ENCODE results near the gene PRR16. TPM values are rescaled to one million over a fixed set of nuclear protein-coding genes. Genes with fewer than 3 reads are reported as not detected.

PRR16 gene
- total and polyA plus RNA-seq, 2 experiments from 2014 or later: 1.0 to 1.7 TPM

DNA sequence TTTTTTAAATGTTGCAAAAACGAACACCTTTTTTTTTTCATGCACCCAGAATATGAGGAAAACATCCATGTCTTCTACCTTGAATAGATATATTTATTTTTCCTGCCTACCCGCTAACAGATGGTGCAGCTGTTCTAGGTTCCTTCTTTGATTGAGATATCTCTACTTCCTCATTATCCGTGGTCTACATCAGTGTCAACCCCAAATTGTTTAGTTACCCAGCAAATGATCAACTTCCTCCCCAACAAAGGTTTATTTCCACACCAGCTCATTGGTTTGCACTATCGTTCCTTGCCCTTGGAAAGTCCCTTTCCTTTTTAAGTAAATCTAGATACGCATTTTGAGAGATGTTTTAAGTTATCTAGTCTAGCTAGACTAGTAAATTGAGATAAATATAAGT is 166.4 kb downstream of the PRR16 start:
- TF ChIP-seq, protein P1, sequence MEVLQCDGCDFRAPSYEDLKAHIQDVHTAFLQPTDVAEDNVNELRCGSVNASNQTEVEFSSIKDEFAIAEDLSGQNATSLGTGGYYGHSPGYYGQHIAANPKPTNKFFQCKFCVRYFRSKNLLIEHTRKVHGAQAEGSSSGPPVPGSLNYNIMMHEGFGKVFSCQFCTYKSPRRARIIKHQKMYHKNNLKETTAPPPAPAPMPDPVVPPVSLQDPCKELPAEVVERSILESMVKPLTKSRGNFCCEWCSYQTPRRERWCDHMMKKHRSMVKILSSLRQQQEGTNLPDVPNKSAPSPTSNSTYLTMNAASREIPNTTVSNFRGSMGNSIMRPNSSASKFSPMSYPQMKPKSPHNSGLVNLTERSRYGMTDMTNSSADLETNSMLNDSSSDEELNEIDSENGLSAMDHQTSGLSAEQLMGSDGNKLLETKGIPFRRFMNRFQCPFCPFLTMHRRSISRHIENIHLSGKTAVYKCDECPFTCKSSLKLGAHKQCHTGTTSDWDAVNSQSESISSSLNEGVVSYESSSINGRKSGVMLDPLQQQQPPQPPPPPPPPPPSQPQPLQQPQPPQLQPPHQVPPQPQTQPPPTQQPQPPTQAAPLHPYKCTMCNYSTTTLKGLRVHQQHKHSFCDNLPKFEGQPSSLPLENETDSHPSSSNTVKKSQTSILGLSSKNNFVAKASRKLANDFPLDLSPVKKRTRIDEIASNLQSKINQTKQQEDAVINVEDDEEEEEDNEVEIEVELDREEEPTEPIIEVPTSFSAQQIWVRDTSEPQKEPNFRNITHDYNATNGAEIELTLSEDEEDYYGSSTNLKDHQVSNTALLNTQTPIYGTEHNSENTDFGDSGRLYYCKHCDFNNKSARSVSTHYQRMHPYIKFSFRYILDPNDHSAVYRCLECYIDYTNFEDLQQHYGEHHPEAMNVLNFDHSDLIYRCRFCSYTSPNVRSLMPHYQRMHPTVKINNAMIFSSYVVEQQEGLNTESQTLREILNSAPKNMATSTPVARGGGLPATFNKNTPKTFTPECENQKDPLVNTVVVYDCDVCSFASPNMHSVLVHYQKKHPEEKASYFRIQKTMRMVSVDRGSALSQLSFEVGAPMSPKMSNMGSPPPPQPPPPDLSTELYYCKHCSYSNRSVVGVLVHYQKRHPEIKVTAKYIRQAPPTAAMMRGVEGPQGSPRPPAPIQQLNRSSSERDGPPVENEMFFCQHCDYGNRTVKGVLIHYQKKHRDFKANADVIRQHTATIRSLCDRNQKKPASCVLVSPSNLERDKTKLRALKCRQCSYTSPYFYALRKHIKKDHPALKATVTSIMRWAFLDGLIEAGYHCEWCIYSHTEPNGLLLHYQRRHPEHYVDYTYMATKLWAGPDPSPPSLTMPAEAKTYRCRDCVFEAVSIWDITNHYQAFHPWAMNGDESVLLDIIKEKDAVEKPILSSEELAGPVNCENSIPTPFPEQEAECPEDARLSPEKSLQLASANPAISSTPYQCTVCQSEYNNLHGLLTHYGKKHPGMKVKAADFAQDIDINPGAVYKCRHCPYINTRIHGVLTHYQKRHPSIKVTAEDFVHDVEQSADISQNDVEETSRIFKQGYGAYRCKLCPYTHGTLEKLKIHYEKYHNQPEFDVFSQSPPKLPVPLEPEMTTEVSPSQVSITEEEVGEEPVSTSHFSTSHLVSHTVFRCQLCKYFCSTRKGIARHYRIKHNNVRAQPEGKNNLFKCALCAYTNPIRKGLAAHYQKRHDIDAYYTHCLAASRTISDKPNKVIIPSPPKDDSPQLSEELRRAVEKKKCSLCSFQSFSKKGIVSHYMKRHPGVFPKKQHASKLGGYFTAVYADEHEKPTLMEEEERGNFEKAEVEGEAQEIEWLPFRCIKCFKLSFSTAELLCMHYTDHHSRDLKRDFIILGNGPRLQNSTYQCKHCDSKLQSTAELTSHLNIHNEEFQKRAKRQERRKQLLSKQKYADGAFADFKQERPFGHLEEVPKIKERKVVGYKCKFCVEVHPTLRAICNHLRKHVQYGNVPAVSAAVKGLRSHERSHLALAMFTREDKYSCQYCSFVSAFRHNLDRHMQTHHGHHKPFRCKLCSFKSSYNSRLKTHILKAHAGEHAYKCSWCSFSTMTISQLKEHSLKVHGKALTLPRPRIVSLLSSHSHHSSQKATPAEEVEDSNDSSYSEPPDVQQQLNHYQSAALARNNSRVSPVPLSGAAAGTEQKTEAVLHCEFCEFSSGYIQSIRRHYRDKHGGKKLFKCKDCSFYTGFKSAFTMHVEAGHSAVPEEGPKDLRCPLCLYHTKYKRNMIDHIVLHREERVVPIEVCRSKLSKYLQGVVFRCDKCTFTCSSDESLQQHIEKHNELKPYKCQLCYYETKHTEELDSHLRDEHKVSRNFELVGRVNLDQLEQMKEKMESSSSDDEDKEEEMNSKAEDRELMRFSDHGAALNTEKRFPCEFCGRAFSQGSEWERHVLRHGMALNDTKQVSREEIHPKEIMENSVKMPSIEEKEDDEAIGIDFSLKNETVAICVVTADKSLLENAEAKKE (CRISPR knock-in tag; IDR thresholded peaks at IDR 0.05): no peak
- TF ChIP-seq EZH2 (IDR thresholded peaks at IDR 0.05; ENCODE audit: low read depth, unreplicated experiment) (no peak), EZH2phosphoT487 (IDR thresholded peaks at IDR 0.05; ENCODE audit: unreplicated experiment) (no peak), STAT1 (IDR thresholded peaks at IDR 0.05; ENCODE audit: unreplicated experiment) (no peak), ZNF331 (CRISPR knock-in tag; IDR thresholded peaks at IDR 0.05; ENCODE audit: low read depth) (no peak), CTCF (conservative IDR thresholded peaks at IDR 0.05; ENCODE audit: low read depth in 2 of 2) (no peak), ZNF114 (CRISPR knock-in tag; IDR thresholded peaks at IDR 0.05) (no peak), JUNB (IDR thresholded peaks at IDR 0.05; ENCODE audit: unreplicated experiment) (no peak), POLR2AphosphoS5 (IDR thresholded peaks at IDR 0.05; ENCODE audit: low read depth) (no peak), CREB1 (CRISPR knock-in tag; IDR thresholded peaks at IDR 0.05; ENCODE audit: low read depth) (no peak), NANOG (IDR thresholded peaks at IDR 0.05; ENCODE audit: borderline replicate concordance) (no peak)
- TF ChIP-seq, protein P2, sequence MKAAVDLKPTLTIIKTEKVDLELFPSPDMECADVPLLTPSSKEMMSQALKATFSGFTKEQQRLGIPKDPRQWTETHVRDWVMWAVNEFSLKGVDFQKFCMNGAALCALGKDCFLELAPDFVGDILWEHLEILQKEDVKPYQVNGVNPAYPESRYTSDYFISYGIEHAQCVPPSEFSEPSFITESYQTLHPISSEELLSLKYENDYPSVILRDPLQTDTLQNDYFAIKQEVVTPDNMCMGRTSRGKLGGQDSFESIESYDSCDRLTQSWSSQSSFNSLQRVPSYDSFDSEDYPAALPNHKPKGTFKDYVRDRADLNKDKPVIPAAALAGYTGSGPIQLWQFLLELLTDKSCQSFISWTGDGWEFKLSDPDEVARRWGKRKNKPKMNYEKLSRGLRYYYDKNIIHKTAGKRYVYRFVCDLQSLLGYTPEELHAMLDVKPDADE (IDR thresholded peaks at IDR 0.05): no peak
- TF ChIP-seq, protein P3, sequence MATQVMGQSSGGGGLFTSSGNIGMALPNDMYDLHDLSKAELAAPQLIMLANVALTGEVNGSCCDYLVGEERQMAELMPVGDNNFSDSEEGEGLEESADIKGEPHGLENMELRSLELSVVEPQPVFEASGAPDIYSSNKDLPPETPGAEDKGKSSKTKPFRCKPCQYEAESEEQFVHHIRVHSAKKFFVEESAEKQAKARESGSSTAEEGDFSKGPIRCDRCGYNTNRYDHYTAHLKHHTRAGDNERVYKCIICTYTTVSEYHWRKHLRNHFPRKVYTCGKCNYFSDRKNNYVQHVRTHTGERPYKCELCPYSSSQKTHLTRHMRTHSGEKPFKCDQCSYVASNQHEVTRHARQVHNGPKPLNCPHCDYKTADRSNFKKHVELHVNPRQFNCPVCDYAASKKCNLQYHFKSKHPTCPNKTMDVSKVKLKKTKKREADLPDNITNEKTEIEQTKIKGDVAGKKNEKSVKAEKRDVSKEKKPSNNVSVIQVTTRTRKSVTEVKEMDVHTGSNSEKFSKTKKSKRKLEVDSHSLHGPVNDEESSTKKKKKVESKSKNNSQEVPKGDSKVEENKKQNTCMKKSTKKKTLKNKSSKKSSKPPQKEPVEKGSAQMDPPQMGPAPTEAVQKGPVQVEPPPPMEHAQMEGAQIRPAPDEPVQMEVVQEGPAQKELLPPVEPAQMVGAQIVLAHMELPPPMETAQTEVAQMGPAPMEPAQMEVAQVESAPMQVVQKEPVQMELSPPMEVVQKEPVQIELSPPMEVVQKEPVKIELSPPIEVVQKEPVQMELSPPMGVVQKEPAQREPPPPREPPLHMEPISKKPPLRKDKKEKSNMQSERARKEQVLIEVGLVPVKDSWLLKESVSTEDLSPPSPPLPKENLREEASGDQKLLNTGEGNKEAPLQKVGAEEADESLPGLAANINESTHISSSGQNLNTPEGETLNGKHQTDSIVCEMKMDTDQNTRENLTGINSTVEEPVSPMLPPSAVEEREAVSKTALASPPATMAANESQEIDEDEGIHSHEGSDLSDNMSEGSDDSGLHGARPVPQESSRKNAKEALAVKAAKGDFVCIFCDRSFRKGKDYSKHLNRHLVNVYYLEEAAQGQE (IDR thresholded peaks at IDR 0.05; ENCODE audit: unreplicated experiment): no peak
- Histone ChIP-seq H4K20me1 (replicated peaks; ENCODE audit: insufficient read depth) (no peaks in the 10 kb centered on the region), H3K79me2 (replicated peaks; ENCODE audit: insufficient read depth) (no peaks in the 10 kb centered on the region), H3K27me3 (ENCODE audit: insufficient read depth) (no peaks in the 10 kb centered on the region), H3K27ac (ENCODE audit: low read depth) (no peak overlapping the region), H3K36me3 (ENCODE audit: insufficient read depth) (no peaks in the 10 kb centered on the region), H3K4me1 (ENCODE audit: insufficient read depth) (peaks cover 6% of the 10 kb centered on the region; the same call in 1 of the 2 replicates), H3K4me3 (no peak overlapping the region), H3K4me2 (no peak overlapping the region), H3K9me2 (ENCODE audit: insufficient read depth) (peaks cover 5% of the 10 kb centered on the region; the same call in 1 of the 2 replicates), H2AFZ (no peak overlapping the region), H3F3A (replicated peaks; ENCODE audit: low read depth) (no peaks in the 10 kb centered on the region)
- no peak for ATAC-seq
- H3K9me3 Mint-ChIP-seq: no peaks in the 10 kb centered on the region
- H3K27ac Mint-ChIP-seq: no peak overlapping the region
- H3K36me3 Mint-ChIP-seq (ENCODE audit: low read depth): no peaks in the 10 kb centered on the region
- DNase-seq (ENCODE audit: low spot score): no peak
- no peak overlapping the region for H3K4me3 Mint-ChIP-seq
- peaks cover 3% of the 10 kb centered on the region; the same call in 2 of the 3 replicates for H3K4me1 Mint-ChIP-seq
- no peaks in the 10 kb centered on the region for H3K27me3 Mint-ChIP-seq (ENCODE audit: insufficient read depth, low read depth, poor library complexity)

Data from GM23338 (cell line).